ENCODE measurements around the gene GPS1. TPM values are rescaled to one million over a fixed set of nuclear protein-coding genes. Genes with fewer than 3 reads are reported as not detected.
A peak's percentile ranks its signal among the peaks of the same experiment; 100 is the strongest.

The GPS1 gene
- total and polyA plus RNA-seq, 3 experiments from 2014 or later = 122 to 151 (median 125) TPM

- Histone ChIP-seq H3K4me3 (ENCODE audit: low read length) (no peak overlapping the region), H3K27ac (ENCODE audit: low read depth, low read length) (no peak overlapping the region), H3K36me3 (ENCODE audit: insufficient read depth, low read length) (peaks cover 5% of the 10 kb centered on the region), H3K9me3 (ENCODE audit: low read length) (no peaks in the 10 kb centered on the region), H3K27me3 (ENCODE audit: insufficient read depth, low read length, poor library complexity, severe bottlenecking) (no peaks in the 10 kb centered on the region), H3K4me1 (ENCODE audit: insufficient read depth, low read length) (no peaks in the 10 kb centered on the region)
- DNase-seq = no peak
- ChIA-PET CTCF (no interaction called here), POLR2A (no interaction called here)
- H3K27ac Mint-ChIP-seq = peak overlapping the region in 2 of 8 donors; percentile 54 to 58
- no peaks in the 10 kb centered on the region for H3K4me1 Mint-ChIP-seq
- no peak overlapping the region for H3K4me3 Mint-ChIP-seq
- peaks cover 0 to 70% (median under 1%) of the 10 kb centered on the region in 3 donors for H3K36me3 Mint-ChIP-seq
- no peaks in the 10 kb centered on the region for H3K27me3 Mint-ChIP-seq
- H3K9me3 Mint-ChIP-seq = no peaks in the 10 kb centered on the region
These were observed 36.5 kb downstream of the GPS1 start for GRCh38 chr17:82087961-82088837.

- H3K4me3 Mint-ChIP-seq = no peak overlapping the region
- H3K9me3 Mint-ChIP-seq = no peaks in the 10 kb centered on the region
- no peaks in the 10 kb centered on the region for H3K4me1 Mint-ChIP-seq
- Histone ChIP-seq H3K27me3 (ENCODE audit: insufficient read depth, low read length, poor library complexity, severe bottlenecking) (no peaks in the 10 kb centered on the region), H3K27ac (ENCODE audit: low read depth, low read length) (no peak overlapping the region), H3K36me3 (ENCODE audit: insufficient read depth, low read length) (peaks cover 5% of the 10 kb centered on the region), H3K4me3 (ENCODE audit: low read length) (no peak overlapping the region), H3K4me1 (ENCODE audit: insufficient read depth, low read length) (no peaks in the 10 kb centered on the region), H3K9me3 (ENCODE audit: low read length) (no peaks in the 10 kb centered on the region)
- H3K27me3 Mint-ChIP-seq = no peaks in the 10 kb centered on the region
- ChIA-PET CTCF (no interaction called here), POLR2A (no interaction called here)
- no peak for DNase-seq
- no peak overlapping the region for H3K27ac Mint-ChIP-seq
- peaks cover 0 to 67% (median 2%) of the 10 kb centered on the region in 3 donors for H3K36me3 Mint-ChIP-seq
These were observed 37.4 kb downstream of the GPS1 start for GRCh38 chr17:82088838-82089722.

GRCh38 chr17:82089723-82090548, 38.2 kb downstream of the GPS1 start:
- H3K27ac Mint-ChIP-seq = no peak overlapping the region
- peaks cover 0 to 65% (median 2%) of the 10 kb centered on the region in 3 donors for H3K36me3 Mint-ChIP-seq
- no peaks in the 10 kb centered on the region for H3K9me3 Mint-ChIP-seq
- H3K4me3 ChIP-seq (ENCODE audit: low read length) = no peak overlapping the region
- no peaks in the 10 kb centered on the region for H3K27me3 Mint-ChIP-seq
- H3K4me3 Mint-ChIP-seq = peak overlapping the region in 1 of 7 donors; percentile 59
- ChIA-PET CTCF (no interaction called here), POLR2A (interaction anchor here (0.5 kb wide), 1 partner anchor 49 kb away, joined by 5 read pairs; no protein-coding TSS in a partner anchor)
- H3K27ac ChIP-seq (ENCODE audit: low read depth, low read length) = no peak overlapping the region
- H3K27me3 ChIP-seq (ENCODE audit: insufficient read depth, low read length, poor library complexity, severe bottlenecking) = no peaks in the 10 kb centered on the region
- H3K4me1 Mint-ChIP-seq = no peaks in the 10 kb centered on the region
- H3K9me3 ChIP-seq (ENCODE audit: low read length) = no peaks in the 10 kb centered on the region
- no peaks in the 10 kb centered on the region for H3K36me3 ChIP-seq (ENCODE audit: insufficient read depth, low read length)
- H3K4me1 ChIP-seq (ENCODE audit: insufficient read depth, low read length) = no peaks in the 10 kb centered on the region
- DNase-seq = no peak

GRCh38 chr17:82090549-82091263, 39.0 kb downstream of the GPS1 start:
- Histone ChIP-seq H3K36me3 (ENCODE audit: insufficient read depth, low read length) (no peaks in the 10 kb centered on the region), H3K4me1 (ENCODE audit: insufficient read depth, low read length) (no peaks in the 10 kb centered on the region), H3K27ac (ENCODE audit: low read depth, low read length) (no peak overlapping the region), H3K27me3 (ENCODE audit: insufficient read depth, low read length, poor library complexity, severe bottlenecking) (no peaks in the 10 kb centered on the region), H3K4me3 (ENCODE audit: low read length) (no peak overlapping the region), H3K9me3 (ENCODE audit: low read length) (no peaks in the 10 kb centered on the region)
- ChIA-PET CTCF (no interaction called here), POLR2A (interaction anchor here (0.5 kb wide), 1 partner anchor 50 kb away, joined by 5 read pairs; no protein-coding TSS in a partner anchor)
- no peak for DNase-seq
- Mint-ChIP-seq H3K36me3 (peaks cover 0 to 65% (median 2%) of the 10 kb centered on the region in 3 donors), H3K27me3 (no peaks in the 10 kb centered on the region), H3K4me3 (peak overlapping the region in 1 of 7 donors; percentile 59), H3K9me3 (no peaks in the 10 kb centered on the region), H3K4me1 (no peaks in the 10 kb centered on the region), H3K27ac (no peak overlapping the region)

GRCh38 chr17:82091264-82092066, 39.8 kb downstream of the GPS1 start:
- H3K36me3 Mint-ChIP-seq = peaks cover 0 to 58% (median 2%) of the 10 kb centered on the region in 3 donors
- DNase-seq = no peak
- H3K4me1 Mint-ChIP-seq = peaks cover 0 to 2% (median 0%) of the 10 kb centered on the region in 3 donors
- Histone ChIP-seq H3K4me3 (ENCODE audit: low read length) (no peak overlapping the region), H3K36me3 (ENCODE audit: insufficient read depth, low read length) (no peaks in the 10 kb centered on the region), H3K27ac (ENCODE audit: low read depth, low read length) (no peak overlapping the region), H3K27me3 (ENCODE audit: insufficient read depth, low read length, poor library complexity, severe bottlenecking) (no peaks in the 10 kb centered on the region), H3K9me3 (ENCODE audit: low read length) (no peaks in the 10 kb centered on the region), H3K4me1 (ENCODE audit: insufficient read depth, low read length) (no peaks in the 10 kb centered on the region)
- no peak overlapping the region for H3K27ac Mint-ChIP-seq
- CTCF ChIA-PET = interaction anchor here (0.7 to 1.5 kb wide), 2 partner anchors 25 to 54 kb away, joined by 3 read pairs; partner anchors contain the start of gene DCXR
- no peaks in the 10 kb centered on the region for H3K27me3 Mint-ChIP-seq
- POLR2A ChIA-PET = no interaction called here
- no peaks in the 10 kb centered on the region for H3K9me3 Mint-ChIP-seq
- H3K4me3 Mint-ChIP-seq = no peak overlapping the region

- no peaks in the 10 kb centered on the region for H3K9me3 Mint-ChIP-seq
- DNase-seq = no peak
- H3K27ac Mint-ChIP-seq = no peak overlapping the region
- H3K36me3 ChIP-seq (ENCODE audit: insufficient read depth, low read length) = no peaks in the 10 kb centered on the region
- no peak overlapping the region for H3K4me3 Mint-ChIP-seq
- ChIA-PET CTCF (interaction anchor here (0.7 to 1.5 kb wide), 2 partner anchors 26 to 54 kb away, joined by 3 read pairs; partner anchors contain the start of gene DCXR), POLR2A (no interaction called here)
- no peak overlapping the region for H3K4me3 ChIP-seq (ENCODE audit: low read length)
- H3K9me3 ChIP-seq (ENCODE audit: low read length) = no peaks in the 10 kb centered on the region
- peaks cover 0 to 52% (median 2%) of the 10 kb centered on the region in 3 donors for H3K36me3 Mint-ChIP-seq
- no peak overlapping the region for H3K27ac ChIP-seq (ENCODE audit: low read depth, low read length)
- peaks cover 0 to 3% (median 2%) of the 10 kb centered on the region in 3 donors for H3K4me1 Mint-ChIP-seq
- no peaks in the 10 kb centered on the region for H3K27me3 Mint-ChIP-seq
- H3K4me1 ChIP-seq (ENCODE audit: insufficient read depth, low read length) = peaks cover 6% of the 10 kb centered on the region
- no peaks in the 10 kb centered on the region for H3K27me3 ChIP-seq (ENCODE audit: insufficient read depth, low read length, poor library complexity, severe bottlenecking)
These were observed 40.4 kb downstream of the GPS1 start for GRCh38 chr17:82092094-82092586.

Data from CD8-positive, alpha-beta memory T cell (primary cell).